Heart left ventricle (tissue), 13 donors: Measurements from ENCODE around the gene SERTAD4.

Experiments
- POLR2A ChIP-seq, 2 donors: fragments of 450-650 bp; IDR thresholded peaks; one replicate each; pipeline ENCODE4 v1.6.1; 2017; ENCODE audit warnings: antibody characterized with exemption in 2 of 2, mild to moderate bottlenecking in 2 of 2, moderate library complexity in 2 of 2
- TF ChIP-seq, protein P1 (sequence below), 12 donors: fragments of 200-600 bp; sonication (generic) in 4 of 12; IDR thresholded peaks; one replicate each; pipeline versions ENCODE4 v1.5.0 to v1.8.0; 2018 to 2022; ENCODE audit warnings: antibody characterized with exemption in 12 of 12, mild to moderate bottlenecking in 5 of 12
- donor health status: ischemic (EF 13 %, LVEDD 7.1; RV severe dilation, severe dysfunction).
- donor health status: DM: no; HTN: yes; CAD: no.
- donor health status: DM: no; HTN: no; CAD: no.
- donor health status: ischemic (EF 25% LVEDD 6.9; RV normal size, moderate dysfunction).
- donor health status: ischemic (EF 25% LVEDD 5.7; RV mildly dilated, moderate dysfunction).
- donor health status: ischemic (EF 35%, LVEDD 5.7; RV mildly dilated, moderate dysfunction).
- donor health status: nonischemic (EF 11% LVEDD 7.7; RV severe dilation, severe dysfunction).
- donor health status: DM: yes; HTN: yes; CAD: no.
- donor health status: PGD.
- donor health status: ischemic (EF 29% LVEDD 5.4; RV normal size, mild dysfunction).
- donor health status: nonischemic (EF 23%, LVEDD 6.1; RV moderate dilation, normal function).

DNA sequence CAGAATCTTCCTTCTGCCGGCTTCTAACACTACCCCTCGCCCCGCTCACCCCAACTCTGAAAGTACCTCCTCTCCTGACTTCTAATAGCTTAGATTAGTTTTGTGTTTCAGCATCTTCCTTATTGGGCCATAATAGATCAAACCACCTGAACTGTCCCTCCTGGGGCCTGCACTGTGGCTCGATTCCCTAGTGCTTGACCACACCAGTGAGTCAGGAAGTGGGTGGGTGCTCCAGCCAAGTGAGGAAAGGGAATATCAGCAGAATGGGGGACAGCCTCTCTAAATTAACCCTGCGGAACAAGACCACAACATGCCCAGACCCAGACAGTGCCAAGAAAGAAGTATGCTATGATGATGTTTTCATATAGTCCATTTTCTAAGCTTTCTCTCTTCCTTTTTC lies 8.5 kb downstream of the SERTAD4 start:
- TF ChIP-seq, protein P1, sequence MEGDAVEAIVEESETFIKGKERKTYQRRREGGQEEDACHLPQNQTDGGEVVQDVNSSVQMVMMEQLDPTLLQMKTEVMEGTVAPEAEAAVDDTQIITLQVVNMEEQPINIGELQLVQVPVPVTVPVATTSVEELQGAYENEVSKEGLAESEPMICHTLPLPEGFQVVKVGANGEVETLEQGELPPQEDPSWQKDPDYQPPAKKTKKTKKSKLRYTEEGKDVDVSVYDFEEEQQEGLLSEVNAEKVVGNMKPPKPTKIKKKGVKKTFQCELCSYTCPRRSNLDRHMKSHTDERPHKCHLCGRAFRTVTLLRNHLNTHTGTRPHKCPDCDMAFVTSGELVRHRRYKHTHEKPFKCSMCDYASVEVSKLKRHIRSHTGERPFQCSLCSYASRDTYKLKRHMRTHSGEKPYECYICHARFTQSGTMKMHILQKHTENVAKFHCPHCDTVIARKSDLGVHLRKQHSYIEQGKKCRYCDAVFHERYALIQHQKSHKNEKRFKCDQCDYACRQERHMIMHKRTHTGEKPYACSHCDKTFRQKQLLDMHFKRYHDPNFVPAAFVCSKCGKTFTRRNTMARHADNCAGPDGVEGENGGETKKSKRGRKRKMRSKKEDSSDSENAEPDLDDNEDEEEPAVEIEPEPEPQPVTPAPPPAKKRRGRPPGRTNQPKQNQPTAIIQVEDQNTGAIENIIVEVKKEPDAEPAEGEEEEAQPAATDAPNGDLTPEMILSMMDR (IDR thresholded peaks at IDR 0.05) = no peak
- TF ChIP-seq POLR2A (IDR thresholded peaks at IDR 0.05) = no peak
